Measurements from ENCODE around the gene MTA3. TPM values are rescaled to one million over a fixed set of nuclear protein-coding genes. Genes with fewer than 3 reads are reported as not detected.

Gene MTA3
- total and polyA plus RNA-seq, 2 donors (not counting 3 experiments of a cell fraction or from before 2014, with no cell fraction given): 36.3 to 53.3 TPM

DNA sequence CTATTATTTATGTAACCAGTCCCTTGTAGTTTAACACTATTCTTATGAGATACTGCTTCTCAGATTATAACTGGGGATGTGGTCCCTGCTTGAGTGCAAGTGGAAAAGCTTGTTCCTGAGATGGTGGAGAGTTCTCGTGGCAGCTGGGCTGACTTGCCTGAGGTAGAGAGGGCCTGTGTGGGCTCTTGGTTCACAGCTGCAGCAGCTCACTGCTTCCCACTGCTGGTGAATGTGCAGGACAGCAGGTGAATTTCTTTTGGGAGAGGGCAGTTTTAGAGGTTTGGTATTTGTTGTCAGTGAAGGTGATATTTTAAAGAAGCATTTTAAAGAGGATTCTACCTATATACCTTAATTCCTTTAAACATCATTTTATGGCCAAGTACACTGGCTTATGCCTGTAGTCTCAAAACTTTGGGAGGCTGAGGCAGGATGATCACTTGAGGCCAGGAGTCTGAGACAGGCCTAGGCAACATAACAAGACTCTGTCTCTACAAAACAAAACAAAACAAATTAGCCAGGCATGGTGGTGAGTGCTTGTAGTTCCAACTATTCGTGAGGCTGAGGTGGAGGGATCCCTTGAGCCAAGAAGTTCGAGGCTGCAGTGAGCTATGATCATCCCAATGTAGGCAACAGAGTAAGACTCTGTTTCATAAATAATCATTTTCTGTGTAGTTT lies 94.8 kb downstream of the MTA3 start:
- no peaks in the 10 kb centered on the region for H3K4me1 ChIP-seq (ENCODE audit: control insufficient read depth, extremely low read depth, insufficient read depth, low read length)
- no peak overlapping the region for H3K4me2 ChIP-seq (ENCODE audit: insufficient read depth, low read length)
- BruUV-seq (replicated peaks): no TSS peak
- H4K20me1 ChIP-seq (replicated peaks; ENCODE audit: control insufficient read depth, extremely low read depth, insufficient read depth, low read length): no peaks in the 10 kb centered on the region
- no peak overlapping the region for H3K9ac ChIP-seq (replicated peaks; ENCODE audit: extremely low read depth, insufficient read depth, low read length)
- dilution Hi-C loops (cut with MboI; ENCODE audit: extremely low pct_ligation_motif_present, low sequenced_read_pairs): no loop called here
- peak; percentile 93 for FAIRE-seq
- CTCF ChIA-PET: interaction anchor here (0.5 to 2.7 kb wide), 52 partner anchors 9 to 810 kb away, joined by 3 to 40 read pairs (median 4); partner anchors contain the start of gene KCNG3
- H3K79me2 ChIP-seq (ENCODE audit: control insufficient read depth, insufficient read depth, low read length): no peaks in the 10 kb centered on the region
- intact Hi-C loops (cut with micrococcal nuclease): loop anchor here (1.0 to 5.0 kb wide), 6 partner anchors 96 to 566 kb away; partner anchors contain the start of genes COX7A2L and MTA3
- no peaks in the 10 kb centered on the region for H3K9me1 ChIP-seq (replicated peaks; ENCODE audit: control insufficient read depth, extremely low read depth, insufficient read depth, low read length)
- TF ChIP-seq, protein P1, sequence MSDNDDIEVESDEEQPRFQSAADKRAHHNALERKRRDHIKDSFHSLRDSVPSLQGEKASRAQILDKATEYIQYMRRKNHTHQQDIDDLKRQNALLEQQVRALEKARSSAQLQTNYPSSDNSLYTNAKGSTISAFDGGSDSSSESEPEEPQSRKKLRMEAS (IDR thresholded peaks at IDR 0.05; ENCODE audit: insufficient read depth, insufficient read length): no peak
- TF ChIP-seq, protein P2, sequence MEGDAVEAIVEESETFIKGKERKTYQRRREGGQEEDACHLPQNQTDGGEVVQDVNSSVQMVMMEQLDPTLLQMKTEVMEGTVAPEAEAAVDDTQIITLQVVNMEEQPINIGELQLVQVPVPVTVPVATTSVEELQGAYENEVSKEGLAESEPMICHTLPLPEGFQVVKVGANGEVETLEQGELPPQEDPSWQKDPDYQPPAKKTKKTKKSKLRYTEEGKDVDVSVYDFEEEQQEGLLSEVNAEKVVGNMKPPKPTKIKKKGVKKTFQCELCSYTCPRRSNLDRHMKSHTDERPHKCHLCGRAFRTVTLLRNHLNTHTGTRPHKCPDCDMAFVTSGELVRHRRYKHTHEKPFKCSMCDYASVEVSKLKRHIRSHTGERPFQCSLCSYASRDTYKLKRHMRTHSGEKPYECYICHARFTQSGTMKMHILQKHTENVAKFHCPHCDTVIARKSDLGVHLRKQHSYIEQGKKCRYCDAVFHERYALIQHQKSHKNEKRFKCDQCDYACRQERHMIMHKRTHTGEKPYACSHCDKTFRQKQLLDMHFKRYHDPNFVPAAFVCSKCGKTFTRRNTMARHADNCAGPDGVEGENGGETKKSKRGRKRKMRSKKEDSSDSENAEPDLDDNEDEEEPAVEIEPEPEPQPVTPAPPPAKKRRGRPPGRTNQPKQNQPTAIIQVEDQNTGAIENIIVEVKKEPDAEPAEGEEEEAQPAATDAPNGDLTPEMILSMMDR (IDR thresholded peaks at IDR 0.05; ENCODE audit: extremely low read depth in 1 of 2, insufficient read depth in 1 of 2, low read depth in 1 of 2, low read length in 2 of 2): peak; percentile 94 to 97
- peaks cover 0 to under 1% of the 10 kb centered on the region in 2 experiments for H3K36me3 ChIP-seq (ENCODE audit: control insufficient read depth in 2 of 2, extremely low read depth in 1 of 2, insufficient read depth in 2 of 2, low read length in 2 of 2)
- peak; percentile 82 for DNase-seq (ENCODE audit: low read depth, low spot score)
- no peak overlapping the region for H3K27ac ChIP-seq (ENCODE audit: insufficient read depth, low read depth, low read length)
- no peaks in the 10 kb centered on the region for H3K27me3 ChIP-seq (ENCODE audit: control insufficient read depth in 2 of 2, insufficient read depth in 2 of 2, low read length in 2 of 2)
- H3K9me3 ChIP-seq (replicated peaks; ENCODE audit: control insufficient read depth, insufficient read depth, low read length): no peaks in the 10 kb centered on the region
- H2AFZ ChIP-seq (ENCODE audit: low read depth, low read length): no peak overlapping the region
- POLR2A ChIA-PET: no interaction called here
- no peak overlapping the region for H3K4me3 ChIP-seq (replicated peaks in 1 of 3; ENCODE audit: insufficient read depth in 1 of 3, low read depth in 1 of 3, low read length in 3 of 3)

DNA sequence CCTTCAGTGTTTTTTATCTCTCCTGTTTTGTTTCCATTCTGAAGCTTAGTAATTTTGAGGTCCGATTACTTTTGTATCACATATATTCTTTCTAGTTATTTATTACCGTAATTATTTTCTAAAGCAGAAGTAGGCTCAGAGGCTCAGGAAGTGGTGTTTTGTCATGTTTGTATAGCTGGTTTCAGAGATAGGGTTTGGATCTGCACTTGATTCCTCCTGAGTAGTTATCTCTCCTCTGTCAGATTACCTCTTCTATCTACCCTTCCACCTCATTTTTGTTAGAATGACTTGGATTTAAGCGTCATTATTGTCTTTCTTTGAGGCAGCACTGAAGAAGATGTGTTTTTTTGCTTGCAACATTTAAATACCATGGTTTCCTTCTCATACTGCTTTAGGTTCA lies 95.4 kb downstream of the MTA3 start:
- TF ChIP-seq FOS (IDR thresholded peaks at IDR 0.05; ENCODE audit: borderline replicate concordance, insufficient read depth, low read length) (no peak), EZH2 (IDR thresholded peaks at IDR 0.05; ENCODE audit: borderline replicate concordance, low read depth, low read length, severe bottlenecking) (no peak), POLR2AphosphoS5 (IDR thresholded peaks at IDR 0.05; ENCODE audit: insufficient read depth, low read depth, low read length) (no peak), POLR2A (IDR thresholded peaks at IDR 0.05; ENCODE audit: low read depth, low read length) (no peak), MYC (IDR thresholded peaks at IDR 0.05; ENCODE audit: low read depth, low read length) (no peak), GATA2 (IDR thresholded peaks at IDR 0.05; ENCODE audit: insufficient read depth, insufficient read length, low read depth, low read length) (no peak), JUN (IDR thresholded peaks at IDR 0.05; ENCODE audit: borderline replicate concordance, insufficient read depth, insufficient read length, low read depth) (no peak)
- TF ChIP-seq, protein P2 (IDR thresholded peaks at IDR 0.05; ENCODE audit: extremely low read depth in 1 of 2, insufficient read depth in 1 of 2, low read depth in 1 of 2, low read length in 2 of 2): no peak
- TF ChIP-seq, protein P1 (IDR thresholded peaks at IDR 0.05; ENCODE audit: insufficient read depth, insufficient read length): no peak
- dilution Hi-C loops (cut with MboI; ENCODE audit: extremely low pct_ligation_motif_present, low sequenced_read_pairs) (no loop called here), intact Hi-C loops (cut with micrococcal nuclease) (loop anchor here (1.0 to 5.0 kb wide), 6 partner anchors 97 to 567 kb away; partner anchors contain the start of genes COX7A2L and MTA3)
- POLR2A ChIA-PET: no interaction called here
- Histone ChIP-seq H3K9me1 (replicated peaks; ENCODE audit: control insufficient read depth, extremely low read depth, insufficient read depth, low read length) (no peaks in the 10 kb centered on the region), H3K4me2 (ENCODE audit: insufficient read depth, low read length) (no peak overlapping the region), H3K36me3 (ENCODE audit: control insufficient read depth in 2 of 2, extremely low read depth in 1 of 2, insufficient read depth in 2 of 2, low read length in 2 of 2) (no peaks in the 10 kb centered on the region), H3K79me2 (ENCODE audit: control insufficient read depth, insufficient read depth, low read length) (no peaks in the 10 kb centered on the region), H3K9me3 (replicated peaks; ENCODE audit: control insufficient read depth, insufficient read depth, low read length) (no peaks in the 10 kb centered on the region), H3K9ac (replicated peaks; ENCODE audit: extremely low read depth, insufficient read depth, low read length) (no peak overlapping the region), H4K20me1 (replicated peaks; ENCODE audit: control insufficient read depth, extremely low read depth, insufficient read depth, low read length) (no peaks in the 10 kb centered on the region), H3K27me3 (ENCODE audit: control insufficient read depth in 2 of 2, insufficient read depth in 2 of 2, low read length in 2 of 2) (no peaks in the 10 kb centered on the region), H3K27ac (ENCODE audit: insufficient read depth, low read depth, low read length) (no peak overlapping the region), H3K4me3 (replicated peaks in 1 of 3; ENCODE audit: insufficient read depth in 1 of 3, low read depth in 1 of 3, low read length in 3 of 3) (no peak overlapping the region), H2AFZ (ENCODE audit: low read depth, low read length) (no peak overlapping the region), H3K4me1 (ENCODE audit: control insufficient read depth, extremely low read depth, insufficient read depth, low read length) (no peaks in the 10 kb centered on the region)
- peak; percentile 46 for FAIRE-seq
- peak; percentile 36 for DNase-seq (ENCODE audit: low read depth, low spot score)
- BruUV-seq (replicated peaks): no TSS peak
- CTCF ChIA-PET: interaction anchor here (0.7 to 2.7 kb wide), 21 partner anchors 9 to 567 kb away, joined by 3 to 40 read pairs (median 7); partner anchors contain the start of gene KCNG3

Data from endothelial cell of umbilical vein (primary cell).